ENCODE measurements around the gene SNTA1.

DNA sequence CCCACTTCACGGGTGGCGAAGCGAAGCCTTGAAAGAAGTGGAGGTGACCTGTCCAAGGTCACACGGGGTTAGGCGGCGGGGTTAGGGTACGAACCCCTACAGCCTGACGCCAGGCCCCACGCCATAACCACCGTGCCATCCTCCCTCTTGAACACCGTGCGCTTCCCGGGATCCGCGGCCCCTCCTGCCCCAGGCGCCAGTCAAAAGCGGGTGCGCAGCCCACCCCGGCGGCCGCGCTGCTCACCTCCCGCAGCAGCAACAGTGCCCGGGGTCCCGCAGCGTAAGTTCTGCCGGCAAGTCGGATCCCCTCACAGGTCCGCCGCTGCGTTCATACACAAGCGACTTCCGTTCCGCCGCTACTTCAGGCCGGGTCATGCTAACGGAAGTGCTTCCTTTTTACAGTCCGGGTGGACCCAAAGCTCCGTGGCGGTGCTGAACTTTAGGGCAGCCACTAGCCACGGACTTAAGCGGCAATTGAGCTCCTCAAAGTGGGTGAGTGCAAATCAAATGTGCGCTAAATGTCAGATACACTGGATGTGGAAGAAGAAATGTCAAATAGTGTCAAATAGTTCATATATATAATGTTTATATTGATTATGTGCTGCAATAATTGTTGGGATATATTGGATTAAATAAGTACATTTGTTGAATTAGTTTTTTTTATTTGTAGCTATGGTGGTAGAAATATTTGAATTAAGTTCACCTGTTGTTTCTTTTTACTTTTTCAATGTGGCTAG is 42.2 kb downstream of the SNTA1 start, which contains the start of gene CDK5RAP1:
- TF ChIP-seq, protein P1, sequence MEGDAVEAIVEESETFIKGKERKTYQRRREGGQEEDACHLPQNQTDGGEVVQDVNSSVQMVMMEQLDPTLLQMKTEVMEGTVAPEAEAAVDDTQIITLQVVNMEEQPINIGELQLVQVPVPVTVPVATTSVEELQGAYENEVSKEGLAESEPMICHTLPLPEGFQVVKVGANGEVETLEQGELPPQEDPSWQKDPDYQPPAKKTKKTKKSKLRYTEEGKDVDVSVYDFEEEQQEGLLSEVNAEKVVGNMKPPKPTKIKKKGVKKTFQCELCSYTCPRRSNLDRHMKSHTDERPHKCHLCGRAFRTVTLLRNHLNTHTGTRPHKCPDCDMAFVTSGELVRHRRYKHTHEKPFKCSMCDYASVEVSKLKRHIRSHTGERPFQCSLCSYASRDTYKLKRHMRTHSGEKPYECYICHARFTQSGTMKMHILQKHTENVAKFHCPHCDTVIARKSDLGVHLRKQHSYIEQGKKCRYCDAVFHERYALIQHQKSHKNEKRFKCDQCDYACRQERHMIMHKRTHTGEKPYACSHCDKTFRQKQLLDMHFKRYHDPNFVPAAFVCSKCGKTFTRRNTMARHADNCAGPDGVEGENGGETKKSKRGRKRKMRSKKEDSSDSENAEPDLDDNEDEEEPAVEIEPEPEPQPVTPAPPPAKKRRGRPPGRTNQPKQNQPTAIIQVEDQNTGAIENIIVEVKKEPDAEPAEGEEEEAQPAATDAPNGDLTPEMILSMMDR (IDR thresholded peaks at IDR 0.05): no peak
- peak in 1 of 2 donors; percentile 30 for TF ChIP-seq POLR2A (IDR thresholded peaks at IDR 0.05)

Measured in Peyer's patch (tissue), 4 donors.